GM23338 (cell line): ENCODE measurements around the gene SERPINA1. TPM values are rescaled to one million over a fixed set of nuclear protein-coding genes. Genes with fewer than 3 reads are reported as not detected.

ENCODE experiments used
- ATAC-seq: fragments of 200-7000 bp; cut with Tn5 transposase; 3 replicates; pipeline ENCODE4 v1.9.1; 2020
- DNase-seq: peaks from one replicate; pipeline ENCODE4 v3.0.0-alpha.2; 2015; ENCODE audit warnings: low spot score
- H2AFZ ChIP-seq: fragments of 200-600 bp; sonication (generic); 2 replicates; pipeline ENCODE4 v1.8.0; 2016; ENCODE audit warnings: antibody characterized with exemption, mild to moderate bottlenecking, moderate library complexity
- H3F3A ChIP-seq: fragments of 200-600 bp; sonication (generic); replicated peaks from 2 replicates; pipeline ENCODE4 v1.8.0; 2017; ENCODE audit warnings: antibody characterized with exemption, mixed run types, low read depth
- H3K27ac ChIP-seq: fragments of 200-600 bp; sonication (generic); 2 replicates; pipeline ENCODE4 v1.6.1; 2016; ENCODE audit warnings: low read depth
- H3K27me3 ChIP-seq: fragments of 200-600 bp; sonication (generic); 2 replicates; pipeline ENCODE4 v1.8.0; 2016; ENCODE audit warnings: mild to moderate bottlenecking, mixed run types, moderate library complexity; ENCODE audit not compliant: insufficient read depth
- H3K36me3 ChIP-seq: fragments of 200-600 bp; sonication (generic); 2 replicates; pipeline ENCODE4 v1.8.0; 2016; ENCODE audit warnings: mild to moderate bottlenecking; ENCODE audit not compliant: insufficient read depth
- H3K4me1 ChIP-seq: fragments of 200-600 bp; sonication (generic); 2 replicates; pipeline ENCODE4 v1.8.0; 2016; ENCODE audit warnings: mild to moderate bottlenecking, moderate library complexity; ENCODE audit not compliant: insufficient read depth
- H3K4me2 ChIP-seq: fragments of 200-600 bp; sonication (generic); 2 replicates; pipeline ENCODE4 v1.7.1; 2017; ENCODE audit warnings: mixed run types
- H3K4me3 ChIP-seq: fragments of 200-600 bp; sonication (generic); 2 replicates; pipeline ENCODE4 v1.6.1; 2016; ENCODE audit warnings: mixed run types
- H3K79me2 ChIP-seq: fragments of 200-600 bp; sonication (generic); replicated peaks from 2 replicates; pipeline ENCODE4 v1.8.0; 2017; ENCODE audit warnings: mild to moderate bottlenecking; ENCODE audit not compliant: insufficient read depth
- H3K9me2 ChIP-seq: fragments of 200-600 bp; sonication (generic); 2 replicates; pipeline ENCODE4 v1.8.0; 2017; ENCODE audit not compliant: insufficient read depth
- H4K20me1 ChIP-seq: fragments of 200-600 bp; sonication (generic); replicated peaks from 2 replicates; pipeline ENCODE4 v1.8.0; 2017; ENCODE audit warnings: mild to moderate bottlenecking; ENCODE audit not compliant: insufficient read depth
- H3K27ac Mint-ChIP-seq: 2 replicates; pipeline ENCODE4 v1.8.0; 2020; ENCODE audit warnings: inconsistent platforms, mild to moderate bottlenecking, moderate library complexity, mixed read lengths
- H3K27me3 Mint-ChIP-seq: 3 replicates; pipeline ENCODE4 v1.8.0; 2022; ENCODE audit warnings: low read depth, mild to moderate bottlenecking, moderate library complexity, mixed read lengths, inconsistent platforms; ENCODE audit not compliant: insufficient read depth, poor library complexity
- H3K36me3 Mint-ChIP-seq: 3 replicates; pipeline ENCODE4 v1.8.0; 2021; ENCODE audit warnings: low read depth, mild to moderate bottlenecking, inconsistent platforms, moderate library complexity, mixed read lengths
- H3K4me1 Mint-ChIP-seq: 3 replicates; pipeline ENCODE4 v1.8.0; 2020; ENCODE audit warnings: mild to moderate bottlenecking, inconsistent platforms, mixed read lengths
- H3K4me3 Mint-ChIP-seq: 3 replicates; pipeline ENCODE4 v1.8.0; 2021; ENCODE audit warnings: moderate library complexity, mild to moderate bottlenecking, inconsistent platforms, mixed read lengths
- H3K9me3 Mint-ChIP-seq: 3 replicates; pipeline ENCODE4 v1.8.0; 2020; ENCODE audit warnings: moderate library complexity, mild to moderate bottlenecking, inconsistent platforms, mixed read lengths
- ETS1 ChIP-seq: IDR thresholded peaks from 2 replicates; pipeline ENCODE4 v1.6.1; 2016; ENCODE audit warnings: antibody characterized with exemption
- EZH2phosphoT487 ChIP-seq: fragments of 200-600 bp; sonication (generic); IDR thresholded peaks from one replicate; pipeline ENCODE4 v1.8.1; 2018; ENCODE audit warnings: antibody characterized with exemption; ENCODE audit not compliant: unreplicated experiment
- NANOG ChIP-seq: IDR thresholded peaks from 2 replicates; pipeline ENCODE4 v1.6.1; 2016; ENCODE audit warnings: antibody characterized with exemption, borderline replicate concordance
- REST ChIP-seq: IDR thresholded peaks from one replicate; pipeline ENCODE4 v1.6.1; 2018; ENCODE audit warnings: antibody characterized with exemption; ENCODE audit not compliant: unreplicated experiment
- ZNF114 ChIP-seq: fragments of 250-450 bp; sonication (Bioruptor Pico); IDR thresholded peaks from 2 replicates; pipeline ENCODE4 v1.5.0; 2020; ENCODE audit warnings: mild to moderate bottlenecking, moderate library complexity
- ZNF462 ChIP-seq: fragments of 250-450 bp; sonication (Bioruptor Pico); IDR thresholded peaks from 2 replicates; pipeline ENCODE4 v1.5.0; 2020; ENCODE audit warnings: mild to moderate bottlenecking, moderate library complexity
- polyA plus RNA-seq: library from polyadenylated mRNA; unstranded; fragments of >200 nt; fragmentation: Nextera tagmentation; extraction: Ambion mirVana; gene quantifications from 2 replicates; pipeline ENCODE4 v1.2.1, GENCODE V29; 2016
- total RNA-seq: library from RNA; depleted of rRNA; stranded (reverse); fragments of >200 nt; shearing (Covaris generic); gene quantifications from 2 replicates; pipeline ENCODE4 v1.2.3, GENCODE V29; 2014

SERPINA1 gene
- total and polyA plus RNA-seq, 2 experiments from 2014 or later: not detected

GRCh38 chr14:94397289-94398181, 9.1 kb upstream of the SERPINA1 start:
- DNase-seq (peak; percentile 33), ATAC-seq (peak; percentile 81)
- peak overlapping the region; percentile 70 for H3K4me2 ChIP-seq
- Mint-ChIP-seq H3K4me1 (peaks cover 52% of the 10 kb centered on the region), H3K27me3 (peaks cover 7% of the 10 kb centered on the region), H3K36me3 (no peaks in the 10 kb centered on the region), H3K9me3 (no peaks in the 10 kb centered on the region), H3K27ac (no peak overlapping the region), H3K4me3 (peak overlapping the region; percentile 49)
- H3K79me2 ChIP-seq: no peaks in the 10 kb centered on the region
- no peaks in the 10 kb centered on the region for H3K36me3 ChIP-seq
- H3F3A ChIP-seq: 0 out of 2 replicates have a peak, but pooled peaks cover 3% of the 10 kb centered on the region
- peak overlapping the region; percentile 59 for H3K27ac ChIP-seq
- no peak overlapping the region for H2AFZ ChIP-seq
- H4K20me1 ChIP-seq: no peaks in the 10 kb centered on the region
- TF ChIP-seq ETS1 (no peak), REST (no peak), NANOG (peak; percentile 60), ZNF462 (CRISPR knock-in tag) (peak; percentile 10; the same call in 1 of the 2 replicates), ZNF114 (CRISPR knock-in tag) (peak; percentile 22; the same call in 1 of the 2 replicates), EZH2phosphoT487 (no peak)
- H3K4me3 ChIP-seq: peak overlapping the region; percentile 34
- H3K9me2 ChIP-seq: no peaks in the 10 kb centered on the region
- H3K4me1 ChIP-seq: peaks cover 20% of the 10 kb centered on the region
- no peaks in the 10 kb centered on the region for H3K27me3 ChIP-seq
